DOHH2 (cell line): ENCODE data around the gene PATJ.

ENCODE experiments used
- CTCF ChIP-seq: fragments of 200-600 bp; sonication (generic); IDR thresholded peaks from one replicate; pipeline ENCODE4 v1.5.1; 2014; ENCODE audit warnings: antibody characterized with exemption, mild to moderate bottlenecking, low read depth, low read length; ENCODE audit not compliant: poor library complexity, severe bottlenecking
- EZH2phosphoT487 ChIP-seq: fragments of 200-600 bp; sonication (generic); IDR thresholded peaks from 2 replicates; pipeline ENCODE4 v1.6.1; 2017; ENCODE audit warnings: borderline replicate concordance, mild to moderate bottlenecking, antibody characterized with exemption, low read length, moderate library complexity, mixed read lengths

GRCh38 chr1:61910035-61910434 is 167.8 kb downstream of the PATJ start:
- TF ChIP-seq CTCF: no peak
- TF ChIP-seq EZH2phosphoT487: no peak
